ENCODE results near the gene NPC1L1.

- TF ChIP-seq CTCF (IDR thresholded peaks at IDR 0.05; ENCODE audit: low read depth, low read length) = no peak
- TF ChIP-seq POLR2A (IDR thresholded peaks at IDR 0.05; ENCODE audit: extremely low read depth, insufficient read length) = no peak
- no peak; the same call in 1 of the 2 replicates for TF ChIP-seq MAX (IDR thresholded peaks at IDR 0.05; ENCODE audit: low read depth, low read length)
Measured at GRCh38 chr7:44572771-44573170, 31.6 kb upstream of the NPC1L1 start.
